ENCODE measurements around the gene CDC42BPB. TPM values are rescaled to one million over a fixed set of nuclear protein-coding genes. Genes with fewer than 3 reads are reported as not detected.

CDC42BPB gene
- total and polyA plus RNA-seq, 2 of the 4 experiments (the other 2 are of a cell fraction) = 49.1 to 81.4 TPM

DNA sequence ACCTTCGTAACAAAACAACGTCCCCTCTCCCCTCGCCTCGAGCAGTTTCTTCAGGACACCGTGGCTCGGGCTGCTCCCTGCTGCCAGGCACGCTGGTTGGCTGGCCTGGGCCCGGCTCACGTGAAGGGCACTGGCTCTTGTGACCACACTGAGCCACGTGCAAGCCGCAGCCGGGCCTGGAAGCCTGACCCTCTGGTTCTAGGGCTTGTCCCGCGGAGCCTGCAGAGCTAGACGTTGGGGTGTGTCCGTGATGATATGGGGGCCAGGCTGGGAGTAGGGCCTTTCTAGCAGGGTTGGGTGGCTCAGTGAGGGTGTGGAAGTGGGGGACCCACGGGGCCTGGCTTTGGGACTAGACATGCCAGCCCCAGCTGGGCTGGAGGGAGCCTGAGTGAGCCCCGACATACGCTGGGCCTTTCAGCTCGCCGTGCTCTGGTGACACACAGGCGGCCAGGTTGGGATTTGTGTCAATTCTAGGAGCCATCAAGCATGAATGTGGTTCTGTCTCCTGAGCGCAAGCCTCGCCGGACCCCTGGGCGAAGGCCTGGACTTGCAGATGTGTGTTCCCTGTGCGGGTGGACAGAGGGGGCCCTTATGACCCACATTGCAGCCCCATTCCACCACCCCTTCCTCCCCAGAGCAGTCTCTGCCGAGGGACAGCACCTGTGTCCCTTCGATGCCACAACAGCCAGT is 148.4 kb downstream of the CDC42BPB start:
- Histone ChIP-seq H4K5ac (ENCODE audit: low read depth, low read length) (no peak overlapping the region), H2AK9ac (replicated peaks; ENCODE audit: low read depth, low read length, poor library complexity) (no peak overlapping the region), H3K18ac (ENCODE audit: low read depth, low read length) (no peak overlapping the region), H3K9me1 (ENCODE audit: insufficient read depth, low read length) (0 out of 2 replicates have a peak, but pooled peaks cover 2% of the 10 kb centered on the region), H3K4me1 (ENCODE audit: control insufficient read depth, insufficient read depth, low read length) (no peaks in the 10 kb centered on the region), H2AK5ac (ENCODE audit: low read depth, low read length) (no peak overlapping the region), H2AFZ (replicated peaks; ENCODE audit: low read length, poor library complexity) (no peak overlapping the region), H2BK120ac (ENCODE audit: low read depth, low read length) (no peak overlapping the region), H4K8ac (ENCODE audit: low read depth in 2 of 2, low read length in 2 of 2) (no peak overlapping the region), H2BK5ac (ENCODE audit: low read depth, low read length, poor library complexity, severe bottlenecking) (no peak overlapping the region), H2BK15ac (ENCODE audit: low read depth, low read length) (no peak overlapping the region), H3K9ac (ENCODE audit: low read depth, low read length) (no peak overlapping the region), H4K20me1 (ENCODE audit: insufficient read depth, low read length) (no peaks in the 10 kb centered on the region; the same call in 1 of the 2 replicates), H3K4me3 (ENCODE audit: insufficient read depth, low read depth, low read length) (no peak overlapping the region), H2BK20ac (ENCODE audit: low read depth, low read length) (no peak overlapping the region), H3K4me2 (ENCODE audit: low read depth, low read length) (no peak overlapping the region), H3K56ac (ENCODE audit: extremely low read depth, insufficient read depth, low read length) (no peak overlapping the region), H3K9me3 (ENCODE audit: control insufficient read depth, insufficient read depth, low read length) (no peaks in the 10 kb centered on the region), H3K36me3 (ENCODE audit: control insufficient read depth, insufficient read depth, low read length) (peaks cover 12% of the 10 kb centered on the region), H3K79me1 (ENCODE audit: low read depth in 1 of 2, low read length in 2 of 2) (no peaks in the 10 kb centered on the region), H3K27me3 (ENCODE audit: control insufficient read depth, insufficient read depth, low read length) (no peaks in the 10 kb centered on the region), H3K4ac (ENCODE audit: low read depth, low read length) (no peak overlapping the region), H3K14ac (replicated peaks; ENCODE audit: low read depth, low read length) (no peak overlapping the region), H3K27ac (ENCODE audit: insufficient read depth, low read length) (no peak overlapping the region), H3K23ac (ENCODE audit: low read depth, low read length) (no peak overlapping the region), H4K91ac (ENCODE audit: insufficient read depth, low read depth, low read length) (no peak overlapping the region)
- DNase-seq (no peak), ATAC-seq (ENCODE audit: low read depth) (no peak)
- no TSS peak for BruUV-seq (replicated peaks)
- 92% methylated on average over 13 of the region's 29 CpGs; no CpG with 5 or more reads in 1 of the 2 experiments for whole genome bisulfite sequencing, 2 experiments (ENCODE audit: extremely low coverage in 2 of 2, insufficient read length in 1 of 2)
- CTCF ChIA-PET = no interaction called here
- dilution Hi-C loops (cut with HindIII; ENCODE audit: low sequenced_read_pairs, unreplicated experiment) = no loop called here
- in situ Hi-C loops (cut with MboI; ENCODE audit: low sequenced_read_pairs) = no loop called here
- POLR2A ChIA-PET (ENCODE audit: unreplicated experiment) = no interaction called here
- TF ChIP-seq MXI1 (IDR thresholded peaks at IDR 0.05; ENCODE audit: borderline replicate concordance, low read depth, low read length) (no peak), RCOR1 (IDR thresholded peaks at IDR 0.05; ENCODE audit: insufficient replicate concordance, low read length) (no peak), RFX5 (IDR thresholded peaks at IDR 0.05; ENCODE audit: low read depth, low read length) (no peak), SMC3 (IDR thresholded peaks at IDR 0.05; ENCODE audit: low read depth, low read length) (no peak)
- intact Hi-C loops (cut with micrococcal nuclease) = no loop called here
